ENCODE results near the gene SPOCK1.
A peak's percentile ranks its signal among the peaks of the same experiment; 100 is the strongest.

The SPOCK1 gene

GRCh38 chr5:137226081-137226480, 273.0 kb downstream of the SPOCK1 start:
- ChIA-PET CTCF (no interaction called here), POLR2A (no interaction called here)
- TF ChIP-seq CTCF (IDR thresholded peaks at IDR 0.05; ENCODE audit: insufficient read depth, low read length, missing control alignments), result no peak
- no peak for DNase-seq (ENCODE audit: low read depth, low spot score)
- no peak overlapping the region for H3K4me3 ChIP-seq (ENCODE audit: low read depth, low read length)

GRCh38 chr5:137223324-137224295, 275.5 kb downstream of the SPOCK1 start:
- no peak overlapping the region for H3K4me3 ChIP-seq (ENCODE audit: low read depth, low read length)
- POLR2A ChIA-PET, result no interaction called here
- CTCF ChIA-PET, result interaction anchor here (0.9 to 1.8 kb wide), 5 partner anchors 10 to 421 kb away, joined by 3 to 9 read pairs (median 3); no protein-coding TSS in a partner anchor
- no peak for TF ChIP-seq CTCF (IDR thresholded peaks at IDR 0.05; ENCODE audit: insufficient read depth, low read length, missing control alignments)
- no peak for DNase-seq (ENCODE audit: low read depth, low spot score)

- POLR2A ChIA-PET, result no interaction called here
- TF ChIP-seq CTCF (IDR thresholded peaks at IDR 0.05; ENCODE audit: insufficient read depth, low read length, missing control alignments), result no peak
- CTCF ChIA-PET, result no interaction called here
- DNase-seq (ENCODE audit: low read depth, low spot score), result no peak
- H3K4me3 ChIP-seq (ENCODE audit: low read depth, low read length), result no peak overlapping the region
These were observed 277.2 kb downstream of the SPOCK1 start for GRCh38 chr5:137221943-137222342.

- CTCF ChIA-PET, result no interaction called here
These were observed 278.6 kb downstream of the SPOCK1 start for GRCh38 chr5:137220523-137220927.

GRCh38 chr5:137218896-137219295, 280.2 kb downstream of the SPOCK1 start:
- TF ChIP-seq CTCF (IDR thresholded peaks at IDR 0.05; ENCODE audit: insufficient read depth, low read length, missing control alignments), result no peak
- DNase-seq (ENCODE audit: low read depth, low spot score), result no peak
- POLR2A ChIA-PET, result no interaction called here
- CTCF ChIA-PET, result interaction anchor here (1.1 to 2.7 kb wide), 10 partner anchors 9 to 419 kb away, joined by 3 to 12 read pairs (median 6); partner anchors contain the start of gene SPOCK1
- H3K4me3 ChIP-seq (ENCODE audit: low read depth, low read length), result no peak overlapping the region

More at GRCh38 chr5:137220523-137220927, 278.6 kb downstream of the SPOCK1 start:
- no peak overlapping the region for H3K4me3 ChIP-seq (ENCODE audit: low read depth, low read length)
- TF ChIP-seq CTCF (IDR thresholded peaks at IDR 0.05; ENCODE audit: insufficient read depth, low read length, missing control alignments), result peak; percentile 43
- peak; percentile 51 for DNase-seq (ENCODE audit: low read depth, low spot score)
- POLR2A ChIA-PET, result no interaction called here

- ChIA-PET CTCF (interaction anchor here (0.9 to 2.7 kb wide), 11 partner anchors 9 to 418 kb away, joined by 4 to 12 read pairs (median 6); partner anchors contain the start of gene SPOCK1), POLR2A (no interaction called here)
- no peak for DNase-seq (ENCODE audit: low read depth, low spot score)
- no peak for TF ChIP-seq CTCF (IDR thresholded peaks at IDR 0.05; ENCODE audit: insufficient read depth, low read length, missing control alignments)
- no peak overlapping the region for H3K4me3 ChIP-seq (ENCODE audit: low read depth, low read length)
These were observed 280.7 kb downstream of the SPOCK1 start for GRCh38 chr5:137218471-137218870.
